GM21619 (cell line): ENCODE measurements around the gene FMN1.
"Not testable (repeated sequence)": the region's sequence is repeated elsewhere in the genome, so short reads cannot be mapped to it uniquely, and the experiment has no call there.

Experiments used
- ATAC-seq: cut with Tn5 transposase; IDR thresholded peaks from one replicate; pipeline ENCODE4 v1.9.1; 2021; ENCODE audit not compliant: unreplicated experiment

The FMN1 gene

GRCh38 chr15:33095641-33096040, 98.9 kb downstream of the FMN1 start:
- no peak for ATAC-seq

GRCh38 chr15:33094336-33094735, 100.2 kb downstream of the FMN1 start:
- ATAC-seq, result no peak

- no peak for ATAC-seq
Measured at GRCh38 chr15:33093222-33093621, 101.3 kb downstream of the FMN1 start.

GRCh38 chr15:33091983-33092693, 102.4 kb downstream of the FMN1 start:
- no peak for ATAC-seq

- ATAC-seq, result no peak
Measured at GRCh38 chr15:33089878-33090757, 104.4 kb downstream of the FMN1 start.

GRCh38 chr15:33089165-33089877, 105.2 kb downstream of the FMN1 start:
- no peak for ATAC-seq

- no peak for ATAC-seq
Measured at GRCh38 chr15:33086500-33087121, 107.9 kb downstream of the FMN1 start.

GRCh38 chr15:33084661-33085060, 109.9 kb downstream of the FMN1 start:
- no peak for ATAC-seq

GRCh38 chr15:33083232-33084081, 111.1 kb downstream of the FMN1 start:
- no peak for ATAC-seq

- no peak for ATAC-seq
Measured at GRCh38 chr15:33080006-33080405, 114.5 kb downstream of the FMN1 start.

- ATAC-seq, result no peak
Measured at GRCh38 chr15:33078607-33079006, 115.9 kb downstream of the FMN1 start.

GRCh38 chr15:33076937-33077336, 117.6 kb downstream of the FMN1 start:
- ATAC-seq, result no peak

GRCh38 chr15:33074942-33075341, 119.6 kb downstream of the FMN1 start:
- no peak for ATAC-seq

- no peak for ATAC-seq
Measured at GRCh38 chr15:33074212-33074611, 120.3 kb downstream of the FMN1 start.

GRCh38 chr15:33071451-33071850, 123.1 kb downstream of the FMN1 start:
- no peak for ATAC-seq

GRCh38 chr15:33069903-33070302, 124.6 kb downstream of the FMN1 start:
- not testable (repeated sequence) for ATAC-seq

GRCh38 chr15:33069161-33069560, 125.4 kb downstream of the FMN1 start:
- ATAC-seq, result no peak

- no peak for ATAC-seq
Measured at GRCh38 chr15:33068511-33068990, 126.0 kb downstream of the FMN1 start.

- ATAC-seq, result peak; percentile 47
Measured at GRCh38 chr15:33068007-33068481, 126.5 kb downstream of the FMN1 start.

- ATAC-seq, result no peak
Measured at GRCh38 chr15:33067456-33067855, 127.1 kb downstream of the FMN1 start.
